ENCODE data around the gene CASP1.
"Not testable (repeated sequence)": the region's sequence is repeated elsewhere in the genome, so short reads cannot be mapped to it uniquely, and the experiment has no call there.

The CASP1 gene

GRCh38 chr11:105034813-105035620, at the start of gene CASP1:
TSS of gene CASP1 (minus strand) at chr11:105035144. CDS start at chr11:105035113, 31 bp downstream.
- DNase-seq: peak; percentile 64

GRCh38 chr11:105081412-105082150, 46.6 kb upstream of the CASP1 start:
- no peak for DNase-seq

GRCh38 chr11:105080171-105080906, 45.4 kb upstream of the CASP1 start:
- not testable (repeated sequence) for DNase-seq

- no peak for DNase-seq
Observed at GRCh38 chr11:105078283-105078682, 43.3 kb upstream of the CASP1 start.

- not testable (repeated sequence) for DNase-seq
Observed at GRCh38 chr11:105077141-105077790, 42.3 kb upstream of the CASP1 start.

GRCh38 chr11:105074166-105074530, 39.2 kb upstream of the CASP1 start:
- DNase-seq: no peak

- no peak for DNase-seq
Observed at GRCh38 chr11:105073456-105074165, 38.7 kb upstream of the CASP1 start.

GRCh38 chr11:105072080-105072479, 37.1 kb upstream of the CASP1 start:
- not testable (repeated sequence) for DNase-seq

- no peak for DNase-seq
Observed at GRCh38 chr11:105071089-105071732, 36.3 kb upstream of the CASP1 start.

GRCh38 chr11:105070306-105070705, 35.4 kb upstream of the CASP1 start:
- no peak for DNase-seq

- DNase-seq: not testable (repeated sequence)
Observed at GRCh38 chr11:105069749-105070148, 34.8 kb upstream of the CASP1 start.

GRCh38 chr11:105063245-105063941, 28.4 kb upstream of the CASP1 start:
- DNase-seq: not testable (repeated sequence)

- DNase-seq: no peak
Observed at GRCh38 chr11:105057432-105057831, 22.5 kb upstream of the CASP1 start.

- no peak for DNase-seq
Observed at GRCh38 chr11:105056446-105056845, 21.5 kb upstream of the CASP1 start.

- DNase-seq: no peak
Observed at GRCh38 chr11:105054723-105055493, 20.0 kb upstream of the CASP1 start.

- no peak for DNase-seq
Observed at GRCh38 chr11:105052487-105052886, 17.5 kb upstream of the CASP1 start.

GRCh38 chr11:105051559-105051958, 16.6 kb upstream of the CASP1 start:
- DNase-seq: no peak

GRCh38 chr11:105049481-105049880, 14.5 kb upstream of the CASP1 start:
- DNase-seq: no peak

- DNase-seq: no peak
Observed at GRCh38 chr11:105046898-105047579, 12.1 kb upstream of the CASP1 start.

Measured in activated CD8-positive, alpha-beta memory T cell treated with anti-CD3 and anti-CD28 coated beads for 24 hours (primary cell).